Measurements from ENCODE around the gene RAP1GAP2. TPM values are rescaled to one million over a fixed set of nuclear protein-coding genes. Genes with fewer than 3 reads are reported as not detected.
"Not testable (repeated sequence)": the region's sequence is repeated elsewhere in the genome, so short reads cannot be mapped to it uniquely, and the experiment has no call there.

RAP1GAP2 gene
- polyA plus RNA-seq, 1 experiment = 4.8 TPM

- H3K4me3 ChIP-seq (ENCODE audit: low read depth, low read length); POLR2A ChIA-PET; CTCF ChIA-PET; H3K36me3 ChIP-seq (ENCODE audit: control insufficient read depth, insufficient read depth, low read length); H3K27me3 ChIP-seq (ENCODE audit: control insufficient read depth, insufficient read depth, low read length); DNase-seq (ENCODE audit: low read depth): not testable (repeated sequence)
These were observed 277.6 kb downstream of the RAP1GAP2 start for GRCh38 chr17:3073850-3074249.

Small RNA genes within 50 kb of the gene (small RNA-seq; reads per million reads assigned to genes)
- gene MIR1253 (ENCODE audit: insufficient read length, low read depth, low replicate concordance) = not detected
- gene hsa-mir-1253 (ENCODE audit: insufficient read length, low read depth, low replicate concordance) = not detected

Other genes starting within 250 kb of the RAP1GAP2 start
- gene PAFAH1B1, start 202.8 kb upstream of the RAP1GAP2 start, polyA plus RNA-seq (2011; rRNA removed) = 66.2 and 92.8 TPM in 2 replicates
- gene CLUH, start 84.7 kb upstream of the RAP1GAP2 start, polyA plus RNA-seq (2011; rRNA removed) = 5.2 and 13.4 TPM in 2 replicates
- gene CCDC92B, start 46.8 kb upstream of the RAP1GAP2 start, polyA plus RNA-seq (2011; rRNA removed) = 0.02 TPM in 1 of 2 replicates, not detected in the other